AG09319 (cell line): Measurements from ENCODE around the gene ITGA3.

Experiments
- DNase-seq: peaks from one replicate; pipeline ENCODE4 v3.0.0-alpha.2; 2010; ENCODE audit warnings: low read depth; ENCODE audit errors: extremely low read depth
- CTCF ChIP-seq: IDR thresholded peaks from 2 replicates; pipeline ENCODE4 v1.5.1; 2011; ENCODE audit warnings: low read depth, mild to moderate bottlenecking, inconsistent platforms, low read length, moderate library complexity

Gene ITGA3

GRCh38 chr17:50090971-50091917 lies 35.3 kb downstream of the ITGA3 start:
- DNase-seq, result no peak
- TF ChIP-seq CTCF, result no peak

GRCh38 chr17:50091918-50092285 lies 36.0 kb downstream of the ITGA3 start:
- TF ChIP-seq CTCF, result no peak
- DNase-seq, result no peak

GRCh38 chr17:50093246-50093645 lies 37.3 kb downstream of the ITGA3 start:
- no peak for TF ChIP-seq CTCF
- no peak for DNase-seq

GRCh38 chr17:50093807-50094206 lies 37.9 kb downstream of the ITGA3 start:
- no peak for DNase-seq
- TF ChIP-seq CTCF, result no peak

- peak; percentile 61 for DNase-seq
- TF ChIP-seq CTCF, result peak; percentile 73
These were observed 38.4 kb downstream of the ITGA3 start for GRCh38 chr17:50094243-50094752.

- TF ChIP-seq CTCF, result no peak; the same call in 1 of the 2 replicates
- DNase-seq, result peak; percentile 87
These were observed 39.1 kb downstream of the ITGA3 start, which contains the start of gene PDK2 for GRCh38 chr17:50094753-50095619. Gene PDK2 (plus strand): TSS chr17:50095351. CDS start chr17:50095436, 85 bp downstream.
